HG03457 (cell line): ENCODE results near the gene NKD2.

Source experiments
- ATAC-seq: cut with Tn5 transposase; IDR thresholded peaks from one replicate; pipeline ENCODE4 v1.9.1; 2021; ENCODE audit warnings: moderate number of reproducible peaks; ENCODE audit not compliant: unreplicated experiment

NKD2 gene

DNA sequence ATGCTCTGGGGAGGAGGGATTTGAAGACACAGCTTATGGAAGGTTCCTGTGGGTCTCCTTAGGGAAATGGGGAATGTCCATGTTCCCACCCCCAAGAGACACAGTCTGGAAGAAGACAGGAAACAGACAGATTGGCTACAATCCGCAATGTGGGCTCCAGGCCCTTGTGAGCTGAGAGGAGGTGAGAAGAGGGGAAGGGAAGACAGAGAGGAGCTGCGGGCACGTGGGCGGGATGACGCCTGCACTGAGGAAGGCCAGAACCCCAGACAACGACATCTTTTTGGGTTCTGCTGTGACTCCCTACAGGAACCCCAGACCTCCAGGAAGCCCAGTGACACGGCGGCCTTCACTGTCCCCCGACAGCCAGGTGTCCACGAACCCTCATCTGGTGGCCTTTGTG, 29.9 kb upstream of the NKD2 start:
- no peak for ATAC-seq

DNA sequence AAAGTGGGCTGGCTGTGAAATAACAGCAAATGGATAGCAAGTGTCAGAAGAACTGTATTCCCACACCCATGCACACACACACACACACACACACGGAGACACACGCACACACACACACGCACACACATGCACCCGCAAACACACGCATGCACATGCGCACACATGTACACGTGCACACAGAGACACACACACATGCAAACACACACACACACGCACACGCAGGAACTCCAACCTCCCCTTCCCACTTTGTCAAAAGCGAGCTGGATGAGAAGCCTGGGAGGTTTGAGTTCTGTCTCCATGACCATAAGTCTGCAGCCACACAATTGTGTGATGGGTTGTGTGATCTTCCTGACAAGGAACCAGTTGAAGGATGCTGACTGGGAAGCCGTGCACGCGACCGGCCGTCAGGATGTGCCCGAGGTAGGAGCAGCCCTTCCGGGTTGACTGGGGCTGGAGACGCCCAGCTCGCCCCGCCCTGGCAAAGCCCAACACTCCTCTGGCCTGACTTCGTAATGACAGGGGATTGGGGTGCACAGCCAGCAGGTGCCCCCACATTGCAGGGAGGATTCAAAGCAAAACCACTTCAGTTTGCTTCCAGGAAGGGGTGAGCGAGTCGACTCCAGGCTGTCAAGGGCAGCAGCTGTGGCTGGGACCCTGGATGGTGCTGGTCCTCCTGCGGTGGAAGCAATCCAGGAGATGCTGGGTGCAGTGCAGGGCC, 29.3 kb upstream of the NKD2 start:
- no peak for ATAC-seq

GRCh38 chr5:980001-980588, 28.5 kb upstream of the NKD2 start:
- no peak for ATAC-seq

- no peak for ATAC-seq
Measured at GRCh38 chr5:980966-981365, 27.6 kb upstream of the NKD2 start.

DNA sequence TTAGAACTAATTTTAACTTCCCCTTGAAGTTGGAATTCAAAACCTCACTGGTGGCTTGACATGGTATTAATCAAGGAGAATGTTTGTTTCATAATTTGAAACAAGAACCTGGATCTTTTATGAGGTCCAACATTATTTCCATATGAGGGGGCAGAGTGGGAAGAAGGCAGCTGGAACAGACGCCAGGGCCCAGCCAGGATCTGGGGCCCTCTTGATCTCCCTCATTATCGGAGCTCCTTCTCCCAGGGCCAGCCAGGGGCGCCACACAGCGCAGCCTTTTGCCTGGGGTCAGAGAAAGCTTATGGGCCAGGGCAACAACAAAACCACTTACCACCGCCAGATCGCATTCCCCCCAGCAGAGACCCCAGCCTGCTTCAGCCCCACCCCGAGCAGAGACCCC, 27.1 kb upstream of the NKD2 start:
- ATAC-seq = no peak

GRCh38 chr5:982377-983237, 26.0 kb upstream of the NKD2 start:
- ATAC-seq = no peak

- ATAC-seq = no peak
Measured at GRCh38 chr5:983238-983524, 25.4 kb upstream of the NKD2 start.

DNA sequence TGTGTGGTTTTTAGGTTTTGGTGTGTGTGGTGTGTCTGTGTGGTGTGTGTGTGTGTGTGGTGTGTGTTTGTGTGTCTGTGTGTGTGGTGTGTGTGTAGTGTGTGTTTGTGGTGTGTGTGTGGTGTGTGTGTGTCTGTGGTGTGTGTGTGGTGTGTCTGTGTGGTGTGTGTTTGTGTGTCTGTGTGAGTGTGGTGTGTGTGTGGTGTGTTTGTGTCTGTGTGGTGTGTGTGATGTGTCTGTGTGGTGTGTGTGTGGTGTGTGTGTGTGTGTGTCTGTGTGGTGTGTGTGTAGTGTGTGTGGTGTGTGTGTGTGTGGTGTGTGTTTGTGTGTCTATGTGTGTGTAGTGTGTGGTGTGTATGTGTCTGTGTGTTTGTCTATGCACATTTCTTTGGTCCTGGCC, 25.0 kb upstream of the NKD2 start:
- no peak for ATAC-seq

GRCh38 chr5:984774-985173, 23.8 kb upstream of the NKD2 start:
- no peak for ATAC-seq

DNA sequence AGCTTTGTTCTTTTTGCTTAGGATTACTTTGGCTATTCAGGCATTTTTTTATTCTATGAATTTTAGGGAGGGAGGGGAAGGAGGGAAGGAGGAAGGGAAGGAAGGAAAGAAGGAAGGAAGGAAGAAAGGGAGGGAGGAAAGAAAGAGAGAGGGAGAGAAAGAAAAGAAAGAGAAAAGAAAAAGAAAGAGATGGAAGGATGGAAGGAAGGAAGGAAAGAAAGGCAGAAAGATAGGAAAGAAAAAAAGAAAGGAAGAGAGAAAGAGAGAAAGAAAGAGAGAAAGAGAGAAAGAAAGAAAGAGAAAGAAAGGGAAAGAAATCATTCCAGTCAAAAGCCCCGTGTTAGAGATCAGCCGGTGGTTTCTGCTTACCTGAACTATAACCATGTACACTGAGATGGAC, 20.8 kb upstream of the NKD2 start:
- ATAC-seq = no peak

DNA sequence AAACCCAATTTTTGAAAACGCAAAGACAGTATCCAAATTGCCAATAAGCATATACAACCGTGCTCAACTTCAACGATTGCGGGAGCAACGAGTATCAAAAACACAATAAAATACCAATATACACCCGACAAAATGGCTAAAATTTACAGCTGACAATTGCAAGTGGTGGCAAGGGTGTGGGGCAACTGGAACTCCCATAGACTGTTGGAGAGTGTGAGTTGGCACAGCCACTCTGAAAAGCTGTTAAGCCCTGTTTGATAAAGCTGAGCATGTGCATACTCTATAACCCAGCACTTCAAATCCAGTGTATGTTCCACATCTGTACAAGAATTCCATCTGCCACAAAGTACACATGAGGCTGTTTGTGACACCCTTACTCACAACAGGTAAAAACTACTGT, 20.3 kb upstream of the NKD2 start:
- ATAC-seq = no peak

- no peak for ATAC-seq
Measured at GRCh38 chr5:989961-990530, 18.6 kb upstream of the NKD2 start.

DNA sequence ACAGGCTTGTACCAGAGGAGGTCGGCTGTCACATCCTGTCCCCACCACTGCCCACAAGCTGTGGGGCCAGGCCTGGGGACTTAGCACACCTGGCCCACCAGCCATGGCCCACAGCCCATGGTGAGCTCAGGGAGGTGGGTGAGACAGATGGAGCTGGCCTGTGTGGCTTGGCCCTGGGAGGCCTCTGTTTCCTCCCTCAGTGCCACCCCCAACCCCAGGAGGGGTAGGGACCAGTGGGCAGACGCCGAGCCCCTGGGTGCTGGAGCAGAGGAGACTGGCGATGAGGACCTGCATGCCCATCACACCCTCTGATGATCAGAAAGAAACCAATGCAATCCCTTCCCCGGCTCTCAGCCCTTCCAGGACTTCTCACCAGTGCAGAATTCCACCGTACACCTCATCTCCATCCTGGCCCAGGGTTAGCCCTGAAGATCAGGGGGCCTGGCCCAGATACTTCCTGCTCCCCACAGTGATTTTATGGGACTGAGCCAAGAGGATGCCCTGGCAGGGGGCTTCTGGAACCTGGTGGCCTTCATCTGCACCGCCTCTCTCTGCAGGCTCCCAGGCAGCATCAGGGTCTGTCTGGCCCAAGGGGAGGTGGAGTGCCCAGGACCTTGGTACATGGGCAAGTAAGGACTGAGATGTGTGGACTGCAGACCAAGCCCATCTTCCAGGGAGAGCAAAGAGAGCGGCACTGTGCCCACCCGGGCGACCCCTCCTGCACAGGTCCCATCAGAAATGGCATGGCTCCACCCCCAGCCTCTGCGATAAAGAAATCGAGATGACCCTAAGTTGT, 16.9 kb upstream of the NKD2 start:
- ATAC-seq = no peak

DNA sequence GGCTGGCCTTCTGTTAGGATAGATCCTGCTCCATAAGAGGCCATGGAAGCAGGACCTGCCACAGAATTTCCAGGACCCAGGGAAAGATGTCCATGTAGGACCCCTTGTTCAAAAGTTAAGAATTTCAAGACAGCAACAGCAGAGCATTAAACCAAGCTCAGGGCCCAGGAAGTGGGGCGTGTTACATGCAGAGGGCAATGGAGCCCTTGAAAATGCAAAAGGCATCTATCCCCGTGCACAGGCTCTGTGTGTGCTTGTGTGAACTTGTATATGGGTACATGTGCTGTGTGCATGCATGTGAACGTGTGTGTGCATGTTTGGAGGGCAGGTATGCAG, 14.4 kb upstream of the NKD2 start:
- no peak for ATAC-seq

GRCh38 chr5:994821-995220, 13.8 kb upstream of the NKD2 start:
- no peak for ATAC-seq

GRCh38 chr5:995318-995717, 13.3 kb upstream of the NKD2 start:
- ATAC-seq = no peak

DNA sequence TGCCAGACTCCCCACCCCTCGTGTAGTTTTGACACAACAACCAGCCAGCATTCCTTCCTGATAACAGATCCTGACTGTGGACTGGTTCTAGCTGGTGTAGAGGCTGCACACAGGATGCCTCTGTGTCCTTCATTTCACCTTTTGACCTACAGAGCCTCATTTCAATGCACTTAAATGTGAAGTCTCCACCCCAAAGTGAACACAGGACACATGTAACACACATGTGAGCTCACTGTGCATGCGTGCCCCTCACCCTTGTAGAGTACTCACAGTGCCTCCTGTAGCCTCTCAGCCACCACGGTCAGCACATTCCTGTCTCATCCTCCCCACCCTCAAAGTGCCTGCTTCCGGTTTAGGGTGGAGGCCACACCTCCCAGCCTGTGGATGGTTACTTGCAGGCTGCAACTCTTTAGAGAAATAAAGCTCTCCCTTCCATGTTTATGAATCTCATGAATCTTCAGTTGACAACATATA, 11.6 kb upstream of the NKD2 start:
- ATAC-seq = no peak

- ATAC-seq = no peak
Measured at GRCh38 chr5:997711-998110, 10.9 kb upstream of the NKD2 start.

DNA sequence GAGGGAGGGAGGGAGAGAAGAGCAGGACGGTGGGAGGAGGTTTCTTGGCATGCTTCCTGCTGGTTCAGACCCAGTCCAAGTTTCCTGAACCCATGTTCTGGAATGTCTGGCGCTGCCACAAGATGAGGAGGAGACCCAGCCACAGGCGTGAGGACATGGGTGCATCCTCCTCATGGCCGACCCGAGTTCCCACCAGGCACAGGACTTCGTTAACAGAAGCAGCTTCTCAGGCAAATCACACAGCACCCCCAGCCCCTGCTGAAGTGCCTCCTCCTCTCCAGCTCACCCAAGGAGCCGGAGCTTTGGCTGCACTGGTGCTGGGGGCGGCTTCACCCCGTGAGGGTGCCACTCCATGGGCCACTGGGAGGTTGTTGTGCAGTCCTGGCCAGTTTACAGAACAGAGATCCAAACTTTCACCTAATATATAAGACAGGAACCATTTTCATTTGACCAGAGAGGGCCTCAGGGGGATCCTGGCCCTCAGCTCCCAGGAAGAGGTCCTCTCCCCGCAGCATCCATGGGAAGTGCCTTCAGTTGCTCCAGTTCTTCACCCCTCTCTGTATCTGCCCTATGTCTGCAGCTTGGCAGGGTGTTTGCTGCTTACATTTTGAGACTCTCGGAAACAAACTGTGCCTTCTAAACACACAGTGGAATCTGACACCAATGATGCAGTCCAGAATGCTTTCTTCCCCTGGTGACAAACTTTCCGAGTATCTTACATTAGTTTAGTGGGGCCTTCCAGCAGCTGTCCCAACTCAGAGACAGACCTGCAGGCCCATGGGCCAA, 10.2 kb upstream of the NKD2 start:
- no peak for ATAC-seq

GRCh38 chr5:999032-999501, 9.5 kb upstream of the NKD2 start:
- ATAC-seq = no peak
